Panc1 (cell line): ENCODE results near the gene KLB.

Experiments used
- CTCF ChIP-seq: fragments of 450-650 bp; IDR thresholded peaks from 2 replicates; pipeline ENCODE4 v1.5.1; 2017; ENCODE audit warnings: mild to moderate bottlenecking
- POLR2AphosphoS5 ChIP-seq: IDR thresholded peaks from 2 replicates; pipeline ENCODE4 v1.6.1; 2012; ENCODE audit warnings: mild to moderate bottlenecking, low read depth, low read length, moderate library complexity
- REST ChIP-seq, 2 experiments: IDR thresholded peaks; 2 replicates each; pipeline ENCODE4 v1.6.1; 2011 to 2012; ENCODE audit warnings: low read depth in 2 of 2, control low read depth in 1 of 2, low read length in 1 of 2, mild to moderate bottlenecking in 1 of 2, moderate library complexity in 1 of 2; ENCODE audit not compliant: insufficient read depth in 1 of 2
- SIN3A ChIP-seq: IDR thresholded peaks from 2 replicates; pipeline ENCODE4 v1.6.1; 2012; ENCODE audit warnings: low read depth, mild to moderate bottlenecking, low read length, moderate library complexity, borderline replicate concordance; ENCODE audit not compliant: insufficient read depth
- TCF7L2 ChIP-seq: IDR thresholded peaks from 2 replicates; pipeline ENCODE4 v1.6.1; 2011; ENCODE audit warnings: mild to moderate bottlenecking, low read depth, low read length, inconsistent platforms

GRCh38 chr4:39442998-39443397, 36.3 kb downstream of the KLB start:
- TF ChIP-seq CTCF (no peak), POLR2AphosphoS5 (no peak), REST (IDR thresholded peaks at IDR 0.05; ENCODE audit: insufficient read depth in 1 of 2, low read depth in 2 of 2, low read length in 1 of 2) (no peak), TCF7L2 (no peak), SIN3A (no peak)
